ENCODE measurements around the gene SLBP. TPM values are rescaled to one million over a fixed set of nuclear protein-coding genes. Genes with fewer than 3 reads are reported as not detected.

SLBP gene
- total RNA-seq, 1 donor from 2014 or later: 45.8 TPM

- Mint-ChIP-seq H3K36me3 (peaks cover under 1% of the 10 kb centered on the region), H3K4me3 (no peak overlapping the region), H3K4me1 (peaks cover 29% of the 10 kb centered on the region), H3K27me3 (ENCODE audit: low read depth) (no peaks in the 10 kb centered on the region), H3K27ac (no peak overlapping the region), H3K9me3 (no peaks in the 10 kb centered on the region)
- no peak for TF ChIP-seq CTCF (IDR thresholded peaks at IDR 0.05; ENCODE audit: unreplicated experiment)
- no peak for DNase-seq (ENCODE audit: low spot score in 2 of 2, unreplicated experiment in 2 of 2)
Observed at GRCh38 chr4:1715002-1715758, 3.1 kb upstream of the SLBP start.

DNA sequence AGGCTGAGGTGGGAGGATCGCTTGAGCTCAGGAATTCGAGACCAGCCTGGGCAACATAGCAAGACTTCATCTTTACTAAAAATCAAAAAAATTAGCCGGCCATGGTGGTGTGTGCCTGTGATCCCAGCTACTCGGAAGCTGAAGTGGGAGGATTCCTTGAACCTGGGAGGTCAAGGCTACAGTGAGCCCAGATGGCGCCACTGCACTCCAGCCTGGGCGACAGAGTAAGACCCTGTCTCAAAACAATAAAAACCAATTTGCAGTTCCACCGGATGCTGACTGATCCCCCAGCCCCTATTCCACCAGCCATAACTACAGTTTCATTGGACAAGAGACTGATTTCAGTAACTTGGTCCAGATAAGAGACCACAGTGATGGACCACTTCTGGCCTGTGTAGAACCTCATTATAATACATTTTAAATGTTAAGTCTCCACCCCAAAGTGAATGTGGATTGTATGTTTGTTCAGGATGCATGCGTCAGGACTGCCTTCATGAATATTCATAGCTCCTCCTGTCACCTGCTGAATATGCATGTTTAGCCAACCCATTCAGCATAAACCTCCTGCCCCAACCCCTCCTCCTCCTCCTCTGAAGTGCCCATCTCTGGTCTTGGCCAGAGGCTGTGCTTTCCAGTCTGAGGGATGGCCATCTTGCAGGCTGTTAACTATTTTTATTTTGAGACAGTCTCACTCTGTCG lies 2.3 kb upstream of the SLBP start:
- H3K4me1 Mint-ChIP-seq: peaks cover 32% of the 10 kb centered on the region
- no peaks in the 10 kb centered on the region for H3K9me3 Mint-ChIP-seq

DNA sequence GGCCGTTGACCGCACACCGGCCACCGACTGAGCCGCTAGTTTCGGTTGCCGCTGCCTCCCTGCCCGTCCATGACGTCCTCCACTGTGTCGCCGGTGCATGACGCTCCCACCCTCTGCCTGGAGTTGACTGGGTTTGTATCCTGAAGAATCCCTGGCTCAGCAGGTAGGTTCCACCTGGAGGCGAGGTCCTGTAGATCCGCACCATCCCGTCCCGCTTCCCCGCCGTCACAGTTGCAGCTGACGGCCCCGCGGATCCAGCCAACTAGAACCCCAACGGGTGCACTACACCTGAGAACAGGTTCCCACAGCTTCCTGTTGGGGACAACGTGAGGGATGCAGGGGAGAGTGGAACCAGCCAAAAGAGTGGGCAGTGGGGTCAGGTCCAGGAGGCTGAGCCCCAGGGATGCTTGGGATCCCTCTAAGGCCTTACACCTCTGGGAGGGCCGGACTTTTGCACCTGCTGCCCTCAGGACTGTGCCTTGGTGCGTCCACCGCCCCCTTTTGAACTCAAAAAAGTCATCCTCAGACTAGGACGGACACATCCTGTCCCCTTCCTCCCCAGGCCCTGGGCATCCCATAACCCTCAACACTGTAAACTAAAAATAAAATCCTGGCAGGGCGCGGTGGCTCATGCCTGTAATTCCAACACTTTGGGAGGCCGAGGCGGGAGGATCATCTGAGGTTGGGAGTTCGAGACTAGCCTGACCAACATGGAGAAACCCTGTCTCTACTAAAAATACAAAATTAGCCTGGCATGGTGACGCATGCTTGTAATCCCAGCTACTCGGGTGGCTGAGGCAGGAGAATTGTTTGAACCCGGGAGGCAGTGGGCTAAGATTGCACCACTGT lies 1.1 kb upstream of the SLBP start:
- Mint-ChIP-seq H3K27me3 (ENCODE audit: low read depth) (no peaks in the 10 kb centered on the region), H3K4me1 (peaks cover 39% of the 10 kb centered on the region), H3K27ac (peak overlapping the region; percentile 98), H3K4me3 (peak overlapping the region; percentile 87), H3K9me3 (no peaks in the 10 kb centered on the region), H3K36me3 (peaks cover 6% of the 10 kb centered on the region)
- DNase-seq (ENCODE audit: low spot score in 2 of 2, unreplicated experiment in 2 of 2): no peak
- no peak for TF ChIP-seq CTCF (IDR thresholded peaks at IDR 0.05; ENCODE audit: unreplicated experiment)

More for the DNA sequence above, 2.3 kb upstream of the SLBP start:
- no peaks in the 10 kb centered on the region for H3K27me3 Mint-ChIP-seq (ENCODE audit: low read depth)
- no peak overlapping the region for H3K4me3 Mint-ChIP-seq
- no peak overlapping the region for H3K27ac Mint-ChIP-seq
- DNase-seq (ENCODE audit: low spot score in 2 of 2, unreplicated experiment in 2 of 2): no peak
- no peak for TF ChIP-seq CTCF (IDR thresholded peaks at IDR 0.05; ENCODE audit: unreplicated experiment)
- peaks cover 5% of the 10 kb centered on the region for H3K36me3 Mint-ChIP-seq

DNA sequence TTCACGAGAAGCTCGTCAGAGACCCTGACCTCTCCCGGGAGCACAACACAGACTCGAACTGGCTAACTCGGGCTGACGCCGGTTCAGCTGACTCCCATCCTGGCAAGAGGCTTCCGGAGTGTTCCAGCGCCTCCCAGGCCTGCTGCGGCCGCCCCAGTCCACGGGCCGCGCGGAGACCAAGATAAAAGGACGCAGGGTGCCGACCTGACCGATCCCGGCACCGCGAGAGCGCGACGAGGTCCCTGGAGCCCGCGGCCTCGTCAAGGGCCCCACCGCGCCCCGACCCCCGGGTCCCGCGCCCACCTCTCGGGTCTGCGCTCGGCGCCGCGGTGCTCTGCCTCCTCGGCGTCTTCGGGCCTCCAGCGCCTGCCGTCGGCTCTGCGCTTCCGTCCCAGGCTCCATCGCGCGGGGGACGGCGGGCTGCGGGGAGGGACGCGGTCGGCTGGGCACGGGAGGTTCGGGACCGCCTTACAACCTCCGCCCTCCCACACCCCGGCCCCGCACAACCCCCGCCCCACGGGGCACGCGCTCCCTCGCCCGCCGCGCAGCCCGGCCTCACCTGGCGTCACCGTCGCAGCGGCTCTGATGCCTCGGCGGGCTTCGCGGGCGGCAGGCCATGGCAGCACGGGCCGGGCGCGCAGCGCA lies 426 bp downstream of the SLBP start:
- DNase-seq (ENCODE audit: low spot score in 2 of 2, unreplicated experiment in 2 of 2): peak in 1 of 2 experiments; percentile 51
- H3K9me3 Mint-ChIP-seq: no peaks in the 10 kb centered on the region
- H3K27ac Mint-ChIP-seq: peak overlapping the region; percentile 88
- H3K4me3 Mint-ChIP-seq: peak overlapping the region; percentile 85
- peaks cover 9% of the 10 kb centered on the region for H3K36me3 Mint-ChIP-seq
- peaks cover 41% of the 10 kb centered on the region for H3K4me1 Mint-ChIP-seq
- no peaks in the 10 kb centered on the region for H3K27me3 Mint-ChIP-seq (ENCODE audit: low read depth)
- no peak for TF ChIP-seq CTCF (IDR thresholded peaks at IDR 0.05; ENCODE audit: unreplicated experiment)

DNA sequence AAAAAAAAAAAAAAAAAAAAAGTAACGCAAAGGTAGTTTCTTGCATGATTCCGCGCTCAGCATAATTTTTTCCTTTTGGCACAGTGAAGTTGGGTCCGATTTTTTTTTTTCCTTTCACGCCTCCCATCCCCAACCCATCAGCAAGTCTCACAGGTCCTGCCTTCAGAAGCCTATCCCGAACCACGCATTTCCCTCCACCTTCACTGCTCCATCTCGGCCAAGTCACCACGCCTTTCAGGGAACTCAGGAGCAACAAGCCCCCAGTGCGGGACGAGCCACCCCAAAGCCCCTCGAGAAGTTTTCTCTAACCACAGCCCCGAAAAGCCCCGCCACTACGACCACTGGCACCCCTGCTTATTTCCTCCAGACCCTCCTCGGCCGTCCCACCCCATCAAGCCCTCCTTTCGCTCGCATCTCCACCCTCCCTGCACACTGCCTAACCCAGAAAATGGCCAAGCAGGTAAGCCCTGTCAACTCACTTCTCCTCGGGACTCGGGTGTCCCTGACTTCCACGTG lies 1.0 kb downstream of the SLBP start:
- no peak for TF ChIP-seq CTCF (IDR thresholded peaks at IDR 0.05; ENCODE audit: unreplicated experiment)
- DNase-seq (ENCODE audit: low spot score in 2 of 2, unreplicated experiment in 2 of 2): no peak
- H3K9me3 Mint-ChIP-seq: no peaks in the 10 kb centered on the region
- H3K27ac Mint-ChIP-seq: peak overlapping the region; percentile 88
- H3K27me3 Mint-ChIP-seq (ENCODE audit: low read depth): no peaks in the 10 kb centered on the region
- peaks cover 44% of the 10 kb centered on the region for H3K4me1 Mint-ChIP-seq
- peaks cover 13% of the 10 kb centered on the region for H3K36me3 Mint-ChIP-seq
- H3K4me3 Mint-ChIP-seq: peak overlapping the region; percentile 85
